Upper lobe of left lung (tissue), 4 donors: ENCODE results near the gene PRR20G.

Experiments used
- CTCF ChIP-seq, 6 experiments: fragments of 450-650 bp in 4 of 6; fragments of 200-600 bp in 2 of 6; sonication (generic) in 2 of 6; IDR thresholded peaks; one replicate each; pipeline ENCODE4 v1.5.1; 2016 to 2019; ENCODE audit warnings: antibody characterized with exemption in 6 of 6
- POLR2A ChIP-seq, 4 donors: fragments of 450-650 bp; IDR thresholded peaks; one replicate each; pipeline ENCODE4 v1.5.1; 2016 to 2017; ENCODE audit warnings: antibody characterized with exemption in 4 of 4, mild to moderate bottlenecking in 2 of 4
- POLR2AphosphoS5 ChIP-seq, 2 donors: sonication (generic); formaldehyde crosslinking; IDR thresholded peaks; one replicate each; pipeline ENCODE4 v1.5.1; 2017; ENCODE audit warnings: antibody characterized with exemption in 2 of 2

- TF ChIP-seq CTCF (IDR thresholded peaks at IDR 0.05) (no peak), POLR2A (IDR thresholded peaks at IDR 0.05) (no peak), POLR2AphosphoS5 (IDR thresholded peaks at IDR 0.05) (no peak)
These were observed 32.3 kb downstream of the PRR20G start for GRCh38 chr3:127255516-127255915.
